HG02870 (cell line): ENCODE measurements around the gene SETBP1.

Experiments used
- ATAC-seq: cut with Tn5 transposase; IDR thresholded peaks from one replicate; pipeline ENCODE4 v1.9.1; 2021; ENCODE audit warnings: mild to moderate bottlenecking, moderate library complexity; ENCODE audit not compliant: unreplicated experiment

The SETBP1 gene

DNA sequence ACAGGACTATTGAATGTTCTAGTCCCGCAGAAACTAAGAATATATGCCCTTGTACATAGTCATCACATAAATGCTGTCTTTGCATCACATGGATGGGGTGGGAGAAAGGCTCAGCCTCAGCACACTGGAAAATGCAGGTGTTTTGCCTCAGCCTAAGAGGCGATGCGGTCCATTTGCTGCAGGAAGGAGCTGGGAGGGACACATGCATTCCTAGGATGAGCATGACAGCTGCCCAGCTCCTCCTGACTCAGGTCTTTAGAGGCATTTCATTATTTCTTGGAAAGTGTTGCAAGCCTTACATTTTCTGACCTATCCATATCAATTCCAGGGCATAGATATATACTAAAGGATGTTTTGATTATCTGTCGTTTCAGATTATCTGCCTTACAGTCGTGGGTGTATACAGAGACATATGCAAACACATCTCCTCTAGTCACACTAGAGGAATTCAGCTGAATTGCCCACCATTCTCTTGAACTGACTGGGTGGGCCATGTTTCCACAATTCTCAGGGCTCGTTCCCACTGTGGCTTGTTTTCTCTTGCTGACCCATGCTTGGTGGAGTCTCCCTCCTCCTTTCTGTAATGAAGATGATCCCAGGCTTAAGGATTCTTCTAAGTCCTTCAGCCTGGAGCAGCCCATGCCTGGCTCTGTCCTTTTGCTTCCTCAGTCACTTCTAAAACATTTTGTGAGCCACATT lies 156.9 kb downstream of the SETBP1 start:
- no peak for ATAC-seq

DNA sequence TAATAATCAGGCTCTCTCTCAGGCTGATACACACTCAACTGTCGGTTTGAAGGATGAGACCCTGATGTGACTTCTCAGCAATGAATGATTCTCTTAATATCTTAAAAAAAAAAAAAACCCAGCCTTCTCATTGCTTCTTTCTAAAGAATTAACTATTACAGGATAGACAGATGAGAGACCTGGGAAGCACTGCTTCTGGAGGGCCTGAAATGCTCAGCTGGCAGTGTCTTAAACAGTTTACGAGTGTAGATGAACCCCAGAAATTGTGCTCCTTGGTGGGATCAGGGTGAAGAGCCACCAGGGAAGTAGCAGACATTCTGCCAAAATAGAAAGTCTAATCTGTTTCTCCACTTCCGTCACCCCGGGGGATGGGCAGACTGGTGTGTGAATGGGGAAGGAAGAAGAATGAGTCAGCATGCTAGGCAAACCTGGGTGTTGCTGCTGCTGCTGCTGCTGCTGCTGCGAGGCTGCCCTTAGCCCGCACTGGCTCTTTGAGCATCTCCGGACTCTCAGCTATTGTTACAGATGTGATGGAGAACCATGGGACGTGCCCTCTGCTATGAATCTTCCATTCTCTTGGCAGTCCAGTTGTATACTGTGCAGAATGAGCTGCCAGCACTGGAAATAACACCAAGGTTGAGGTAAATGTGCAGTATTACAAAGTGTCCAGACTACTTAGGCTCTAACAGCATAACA lies 158.4 kb downstream of the SETBP1 start:
- peak; percentile 95 for ATAC-seq

DNA sequence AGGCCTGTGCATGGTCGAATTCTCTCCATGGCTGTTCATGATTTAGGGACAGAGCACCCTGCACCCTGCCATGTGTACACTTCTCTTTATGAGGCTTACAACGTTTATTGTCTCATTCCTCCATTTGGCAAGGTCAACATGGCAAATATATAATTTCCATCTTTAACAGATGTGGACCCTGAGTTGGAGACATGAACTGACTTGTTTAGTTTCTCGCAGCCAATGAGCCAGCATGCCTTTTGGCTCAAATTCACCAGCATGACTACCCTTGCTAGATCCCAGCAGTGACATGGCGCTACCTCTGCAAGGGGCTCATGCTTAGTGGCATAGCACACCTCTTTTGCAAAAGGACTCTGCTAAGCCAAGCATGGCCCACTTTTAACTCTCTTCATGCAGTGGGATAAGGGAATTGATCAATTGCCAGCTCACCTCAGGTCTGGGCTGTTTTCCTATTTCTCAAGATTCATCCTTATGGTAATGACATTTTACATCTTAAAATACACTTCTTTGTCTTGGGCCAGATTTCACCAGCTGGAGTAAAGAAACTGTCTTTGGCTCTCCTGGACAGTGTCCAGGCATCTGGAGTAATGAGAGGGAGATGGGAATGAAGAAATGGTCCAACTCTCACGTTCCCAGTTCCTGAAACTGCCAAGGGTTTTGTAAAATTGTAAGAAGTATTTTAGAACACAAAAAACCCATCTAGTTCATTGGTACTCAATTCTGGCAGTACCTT lies 159.5 kb downstream of the SETBP1 start:
- ATAC-seq, result no peak

DNA sequence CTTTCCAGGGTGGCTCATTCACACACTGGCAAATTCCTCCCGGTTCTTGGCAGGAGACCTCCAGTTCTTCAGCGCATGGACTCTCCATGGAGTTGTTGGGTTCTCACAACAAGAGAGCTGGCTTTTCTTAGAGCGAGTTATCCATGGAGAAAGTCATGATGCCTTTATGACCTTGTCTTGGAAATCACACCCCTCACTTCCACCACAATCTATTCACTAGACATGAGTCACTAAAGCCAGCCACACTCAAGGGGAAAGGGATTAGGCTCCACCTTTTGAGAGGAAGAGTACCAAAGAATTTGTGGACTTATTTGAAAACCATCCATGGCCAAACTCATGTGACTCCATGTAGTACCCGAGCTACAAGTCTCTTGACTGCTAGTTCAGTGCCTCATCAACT lies 160.5 kb downstream of the SETBP1 start:
- ATAC-seq, result no peak

DNA sequence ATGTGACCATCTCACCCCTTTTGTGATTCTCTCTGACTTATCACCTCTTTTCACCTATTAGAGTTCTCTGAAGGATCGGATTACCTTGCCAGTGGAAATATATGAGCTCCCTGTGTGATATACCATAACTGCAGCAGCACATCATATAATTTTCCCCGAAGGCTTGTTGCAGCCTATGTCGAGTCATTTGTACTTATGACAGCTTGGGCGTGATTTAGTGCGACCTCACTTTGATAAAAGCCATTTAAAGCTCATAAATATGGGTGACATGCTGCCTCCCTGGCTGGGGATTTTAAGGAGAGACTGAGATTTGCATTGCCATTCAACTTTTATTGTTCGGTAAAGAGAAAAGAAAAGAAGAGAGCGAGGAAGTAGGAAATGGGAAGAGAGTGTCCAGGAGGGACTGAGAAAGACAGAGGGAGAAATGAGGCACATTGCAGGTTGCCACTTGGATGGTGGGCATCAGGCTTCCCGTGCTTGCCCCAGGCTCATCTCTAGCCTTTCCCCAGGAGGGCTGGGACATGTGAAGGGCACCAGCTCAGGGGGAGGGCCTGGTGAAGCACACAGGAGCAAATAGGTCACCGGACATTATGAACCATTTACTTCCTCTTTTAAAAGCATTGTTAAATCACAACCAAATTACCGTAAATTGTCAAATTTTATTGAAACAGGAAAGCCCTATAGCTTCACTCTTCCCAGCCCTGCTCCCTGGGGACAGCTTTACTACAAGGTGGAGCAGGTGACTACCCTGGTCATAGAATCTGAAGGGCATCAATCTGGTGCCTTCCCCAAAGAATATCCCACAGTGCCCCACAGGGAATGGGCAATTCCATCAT lies 161.3 kb downstream of the SETBP1 start:
- ATAC-seq, result no peak

DNA sequence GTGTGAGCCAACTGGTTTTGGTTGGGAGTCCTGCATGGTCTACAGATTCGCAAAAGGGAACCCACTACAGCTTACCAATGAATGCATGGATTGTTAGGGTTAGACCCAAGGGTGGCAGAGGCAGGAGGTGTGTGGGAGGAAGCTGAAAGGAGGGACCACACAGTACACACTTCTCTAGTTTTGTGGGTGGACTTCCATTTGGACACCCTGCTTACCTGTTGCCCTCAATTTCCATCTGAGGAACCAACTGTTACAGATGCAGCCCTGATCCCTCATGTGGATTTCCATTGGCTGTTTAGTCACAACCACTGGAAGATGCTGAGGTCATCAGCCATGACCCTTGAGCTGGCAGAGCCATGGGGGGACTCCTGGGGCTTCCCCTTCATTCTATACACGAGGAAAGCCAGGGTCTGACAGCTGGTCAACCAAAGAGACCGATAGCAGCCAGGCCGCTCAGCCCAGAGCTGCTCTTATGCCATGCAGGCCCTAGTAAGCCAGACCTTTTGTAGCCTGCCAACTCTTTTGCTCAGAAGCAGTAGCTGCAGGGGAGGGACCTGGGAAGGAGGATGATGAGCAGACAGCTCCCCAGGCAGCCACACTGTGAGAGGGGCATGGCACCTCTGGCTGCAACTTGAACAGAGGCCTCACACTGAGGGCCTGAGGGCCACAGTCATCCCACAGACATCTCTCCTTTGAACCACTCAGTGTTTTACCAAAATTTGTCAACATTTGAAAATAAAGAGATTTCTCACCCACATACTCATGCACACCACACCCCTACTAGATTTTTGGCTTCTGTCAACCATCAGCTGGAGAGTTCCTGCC lies 162.1 kb downstream of the SETBP1 start:
- ATAC-seq, result no peak

DNA sequence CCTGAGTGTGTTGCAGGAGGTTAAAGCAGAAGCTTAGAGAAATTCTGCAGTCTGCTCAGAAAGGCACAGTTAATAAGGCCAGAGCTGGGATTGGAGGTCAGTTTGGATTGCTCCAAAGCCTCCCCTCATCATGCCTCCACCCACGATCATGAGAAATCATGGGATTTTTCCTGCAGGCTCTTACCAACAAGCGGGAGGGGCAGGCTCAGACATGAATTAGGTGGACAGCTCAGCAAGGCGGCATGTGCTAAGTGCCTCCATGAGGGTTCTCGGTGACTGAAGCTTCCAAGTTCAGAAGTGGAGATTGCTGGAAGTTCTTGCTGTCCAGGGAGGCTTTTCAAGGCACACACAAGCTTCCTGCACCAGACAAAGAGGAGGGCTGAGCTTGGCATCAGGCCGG lies 163.8 kb downstream of the SETBP1 start:
- no peak for ATAC-seq

DNA sequence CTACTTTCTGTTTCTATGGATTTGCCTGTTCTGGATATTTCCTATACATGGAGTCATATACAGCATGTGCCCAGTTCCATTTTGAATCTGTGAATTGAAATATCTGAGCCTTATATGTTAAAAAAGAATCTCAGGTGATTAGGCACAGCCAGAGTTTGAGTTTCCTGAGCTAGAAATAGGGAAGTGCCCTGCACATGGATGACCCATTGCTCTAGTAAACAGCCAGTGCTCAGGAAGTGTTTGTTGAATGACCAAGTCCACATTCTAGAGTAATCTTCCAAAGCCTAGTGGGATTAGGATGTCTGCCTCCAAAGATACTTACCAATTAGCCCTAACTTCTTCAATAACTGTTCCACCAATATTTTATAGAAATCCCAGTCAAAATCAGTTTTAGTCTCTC lies 165.8 kb downstream of the SETBP1 start:
- ATAC-seq, result no peak

DNA sequence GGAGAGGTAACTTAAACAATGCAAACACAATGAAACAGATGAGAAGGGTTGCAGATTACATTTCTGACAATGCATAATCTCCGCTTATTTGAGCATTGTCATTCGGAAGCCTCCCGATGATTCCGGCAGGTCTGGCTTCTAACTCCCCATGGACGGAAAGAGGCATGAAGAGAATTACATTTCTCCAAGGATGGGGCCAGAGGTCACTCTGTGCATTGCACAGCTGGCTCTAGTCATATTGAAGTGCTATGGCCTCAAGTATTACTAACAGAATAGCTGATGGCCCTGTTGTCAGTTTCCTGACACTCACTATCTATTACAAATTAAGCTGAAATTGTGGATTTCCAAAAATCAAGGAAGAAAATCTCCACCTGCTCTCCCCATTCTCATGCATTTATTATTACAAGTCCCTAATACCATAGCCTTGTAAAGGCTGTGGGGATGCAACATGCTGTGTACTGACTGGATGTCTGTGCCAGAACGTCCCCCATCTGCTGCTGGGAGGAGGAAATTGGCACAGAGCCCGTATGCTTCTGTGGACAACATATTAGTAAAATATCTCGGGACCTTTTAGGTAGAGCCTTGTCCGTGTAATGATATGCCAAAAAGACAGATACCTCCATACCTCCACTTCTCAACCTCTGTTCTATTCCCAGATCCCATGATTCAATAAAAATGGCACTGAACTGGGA lies 168.1 kb downstream of the SETBP1 start:
- no peak for ATAC-seq

DNA sequence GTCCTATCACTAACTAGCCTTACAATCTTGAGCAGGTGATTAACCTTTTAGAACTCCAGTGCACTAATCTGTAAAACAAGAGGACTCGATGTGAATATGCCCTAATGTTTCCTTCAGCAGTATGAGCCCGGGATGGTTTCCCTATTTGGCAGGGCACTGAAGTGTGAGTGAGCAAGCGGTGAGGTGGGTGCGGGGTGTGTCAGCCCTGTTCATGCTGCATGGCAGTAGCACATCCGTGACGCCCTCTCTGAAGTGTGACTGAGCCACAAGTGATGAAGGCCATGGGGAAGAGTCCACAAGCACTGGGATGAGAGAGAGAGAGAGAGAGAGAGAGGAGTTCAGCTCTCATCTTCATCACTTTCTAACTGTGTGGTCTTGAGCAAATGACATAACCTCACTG lies 168.7 kb downstream of the SETBP1 start:
- no peak for ATAC-seq

DNA sequence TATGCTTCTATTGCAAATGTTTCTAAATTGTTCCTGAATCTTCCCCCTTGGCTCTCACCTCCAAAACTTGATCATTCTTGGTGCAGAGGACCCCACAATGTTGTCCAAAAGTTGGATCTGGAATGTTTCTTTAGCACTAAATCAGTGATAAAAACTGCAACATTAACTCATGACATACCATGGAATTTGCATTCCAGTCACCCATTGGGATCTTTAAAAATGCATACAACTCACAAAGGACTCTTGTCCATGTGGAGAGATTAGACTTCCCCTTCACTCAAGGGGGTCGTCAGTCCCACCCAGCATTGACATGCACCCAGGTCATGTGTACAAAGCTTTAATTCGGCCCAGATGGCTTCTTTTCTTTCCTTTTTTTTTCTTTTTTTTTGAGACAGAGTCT lies 169.3 kb downstream of the SETBP1 start:
- ATAC-seq, result no peak

DNA sequence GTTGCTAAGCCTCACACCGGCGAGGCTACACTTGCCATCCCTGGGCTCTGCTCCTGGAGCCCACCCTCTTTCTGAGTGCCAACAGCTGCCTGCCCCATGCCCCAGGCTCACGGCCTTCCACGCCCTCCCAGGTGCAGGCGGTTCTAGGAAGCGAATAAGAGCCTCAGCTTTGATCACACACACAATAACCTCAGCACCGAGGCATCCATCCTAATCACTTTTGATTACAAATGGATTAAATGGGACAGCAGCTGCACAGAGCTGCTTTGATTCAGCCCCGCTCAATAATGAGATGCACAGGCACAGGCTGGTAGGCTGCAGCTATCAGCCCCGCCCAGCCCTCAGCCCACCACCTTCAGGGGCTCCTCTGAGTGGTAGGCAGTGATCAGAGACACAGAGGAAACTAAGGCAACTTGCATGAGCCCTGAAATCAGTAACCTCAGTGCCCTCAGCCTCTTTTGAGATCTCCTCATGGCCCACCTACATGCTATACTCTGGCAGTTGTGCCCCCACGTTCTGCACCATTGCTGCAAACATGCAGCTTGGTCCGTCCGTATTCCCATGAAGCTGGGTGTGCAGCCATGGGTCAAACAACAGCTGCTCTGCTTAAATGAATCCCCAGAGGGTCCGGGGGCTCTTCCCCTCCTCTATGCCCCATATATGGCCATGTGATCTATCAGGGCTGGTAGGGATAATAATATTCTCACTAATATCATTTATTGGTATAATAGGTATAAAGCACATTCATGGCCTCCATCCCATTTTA lies 171.4 kb downstream of the SETBP1 start:
- ATAC-seq, result no peak

DNA sequence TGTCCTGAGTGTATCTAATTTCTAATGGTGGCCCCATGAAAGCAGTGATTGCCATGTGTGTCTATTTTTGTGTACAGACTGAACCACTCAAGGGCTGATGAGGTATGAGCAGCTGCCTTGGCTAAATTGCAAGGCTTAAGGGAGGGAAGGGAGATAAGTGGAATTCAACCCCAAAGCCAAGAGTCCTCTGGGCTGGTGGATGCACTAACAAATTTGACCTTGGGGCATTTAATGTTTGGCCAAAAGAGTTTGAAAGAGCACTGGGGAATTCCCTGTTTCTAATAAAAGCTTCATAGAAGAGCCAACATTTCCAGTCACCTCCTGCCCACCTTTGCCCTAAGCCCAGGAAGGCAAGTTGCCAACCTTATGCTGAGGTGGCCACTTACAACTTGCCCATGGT lies 172.1 kb downstream of the SETBP1 start:
- ATAC-seq, result no peak

DNA sequence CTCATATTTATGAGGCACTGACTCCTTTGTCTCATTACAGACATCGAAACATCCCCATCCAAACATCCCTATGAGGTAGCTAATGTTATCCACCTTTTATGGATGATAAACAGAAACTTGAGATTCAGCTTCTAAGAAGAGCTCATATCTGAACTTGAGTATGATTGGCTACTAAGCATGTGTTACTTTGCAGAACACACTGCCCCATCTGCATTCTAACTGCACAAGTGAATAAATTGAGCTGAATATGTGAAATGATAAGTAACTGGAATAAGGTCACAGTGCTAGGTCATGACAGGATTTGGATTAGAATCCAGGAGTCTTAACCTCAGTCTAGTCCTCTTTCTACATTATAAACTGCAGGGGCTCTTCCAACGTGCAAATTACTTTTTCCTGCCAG lies 172.7 kb downstream of the SETBP1 start:
- no peak for ATAC-seq

DNA sequence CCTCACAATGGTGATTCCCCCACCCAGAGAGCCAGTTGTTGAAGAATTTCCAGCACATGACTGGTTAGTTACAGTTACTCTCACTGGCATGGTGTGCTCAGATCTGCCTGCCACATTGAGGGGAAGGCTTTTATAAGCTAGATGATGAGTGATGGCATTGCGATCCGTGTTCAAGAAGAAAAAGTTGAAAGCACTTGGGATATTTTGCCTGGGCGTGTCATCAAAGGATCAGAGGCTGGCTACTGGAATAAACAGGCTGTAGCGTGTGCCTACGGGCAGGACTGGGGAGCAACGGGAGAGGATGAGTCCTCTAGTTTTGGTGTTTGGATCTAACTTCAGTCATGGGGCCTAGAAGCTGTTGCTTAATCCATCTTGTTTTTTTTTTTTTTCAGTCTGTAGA lies 175.0 kb downstream of the SETBP1 start:
- ATAC-seq, result no peak

DNA sequence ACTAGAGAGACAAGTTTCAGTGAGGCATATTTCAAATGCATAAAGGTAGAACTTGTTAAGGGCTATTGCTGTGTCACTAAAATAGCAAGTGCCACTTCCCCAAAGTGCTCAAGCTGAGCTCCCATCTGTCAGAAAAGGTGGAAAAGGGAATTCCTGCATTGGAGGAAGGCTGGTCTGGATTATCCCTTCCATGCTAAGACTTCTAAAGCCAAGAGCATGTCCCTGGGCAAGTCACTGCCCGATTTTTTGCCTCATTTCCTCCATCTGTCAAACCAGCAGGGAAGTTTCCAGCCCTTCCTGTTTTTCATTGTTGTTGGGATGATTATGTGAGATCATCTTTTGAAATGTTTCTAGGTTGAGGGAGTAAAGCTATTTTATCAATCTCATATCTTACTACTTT lies 175.5 kb downstream of the SETBP1 start:
- no peak for ATAC-seq

DNA sequence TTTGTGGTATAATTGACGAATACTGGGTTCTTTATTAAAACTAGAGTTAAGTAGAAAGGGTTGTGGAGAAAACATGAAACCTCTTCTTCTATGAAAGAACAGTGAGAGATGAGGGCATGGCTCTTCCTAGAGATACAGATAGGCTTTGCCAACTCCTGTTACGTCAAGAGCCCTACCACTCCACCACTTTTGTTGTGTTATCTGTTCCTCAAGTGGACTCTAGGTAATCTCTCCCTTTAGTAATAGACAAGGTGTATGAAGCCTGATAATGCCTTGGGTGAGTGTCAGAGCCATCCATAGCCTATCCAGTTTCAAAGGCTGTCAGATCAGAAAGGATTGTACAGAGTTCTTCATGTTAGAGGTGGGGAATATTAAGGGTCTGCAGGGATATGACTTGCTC lies 176.4 kb downstream of the SETBP1 start:
- ATAC-seq, result no peak

DNA sequence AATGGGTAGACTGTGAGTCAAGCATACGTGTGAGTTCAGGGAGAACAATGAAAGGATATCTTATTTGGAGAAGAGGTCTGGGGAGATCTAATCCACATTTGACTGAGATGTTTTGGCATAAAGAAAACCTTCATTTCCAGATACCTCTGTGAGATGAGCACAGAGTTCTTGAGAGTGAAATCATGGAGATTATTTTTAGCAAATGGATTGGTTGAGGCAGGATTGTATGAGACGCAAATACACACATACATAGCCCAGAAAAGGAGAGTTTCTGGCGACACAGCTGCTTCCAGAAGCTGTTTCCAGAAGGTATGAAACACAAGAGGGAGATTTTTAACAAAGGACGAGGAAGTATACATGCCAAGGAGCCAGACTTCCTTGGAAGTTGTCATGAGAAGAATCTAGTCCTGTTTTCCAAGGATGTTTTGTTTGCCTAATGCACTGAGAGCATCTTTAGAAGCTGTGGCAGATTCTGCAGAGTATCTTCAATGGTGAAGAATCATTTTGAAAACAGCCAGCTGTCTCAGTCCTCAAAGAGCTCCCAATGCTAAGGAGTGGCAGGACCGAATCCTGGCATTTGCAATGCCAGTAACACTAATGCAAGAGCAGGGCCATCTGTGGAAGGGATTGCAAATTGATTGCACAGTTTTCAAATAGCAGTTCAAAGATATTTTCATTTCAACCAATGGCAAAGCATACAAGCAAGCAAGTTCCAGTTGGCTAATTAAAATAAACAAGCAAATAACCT lies 177.2 kb downstream of the SETBP1 start:
- no peak for ATAC-seq
